ENCODE data around the gene ST3GAL3. TPM values are rescaled to one million over a fixed set of nuclear protein-coding genes. Genes with fewer than 3 reads are reported as not detected.

Gene ST3GAL3
- total and polyA plus RNA-seq, 5 experiments from 2014 or later, result 7.5 to 23.0 (median 10.9) TPM

DNA sequence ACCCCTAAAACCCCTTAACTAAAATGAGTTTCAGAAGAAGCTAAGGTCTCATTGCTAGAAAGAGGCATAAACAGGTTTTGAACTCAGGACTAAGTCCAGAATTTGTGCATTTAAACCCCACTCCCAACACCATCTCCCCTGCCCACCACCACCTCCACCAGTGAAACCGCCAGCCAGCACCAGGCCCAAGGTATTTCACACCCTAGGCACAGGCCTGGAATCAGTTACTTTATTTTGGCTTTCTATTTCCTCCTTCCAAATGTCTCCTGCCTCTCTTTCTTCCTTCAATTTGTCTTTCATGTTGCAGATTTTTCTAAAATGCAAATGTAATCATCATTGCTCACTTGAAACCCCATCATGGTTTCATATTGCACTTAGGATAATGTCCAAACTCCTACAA lies 237.5 kb downstream of the ST3GAL3 start:
- POLR2A ChIA-PET, result no interaction called here
- Mint-ChIP-seq H3K4me1 (peaks cover 26 to 49% (median 46%) of the 10 kb centered on the region in 4 donors), H3K9me3 (no peaks in the 10 kb centered on the region), H3K36me3 (peaks cover 0 to 7% (median 0%) of the 10 kb centered on the region in 3 donors), H3K27me3 (no peaks in the 10 kb centered on the region), H3K4me3 (peak overlapping the region; percentile 26 to 98 (median 48)), H3K27ac (peak overlapping the region in 2 of 10 donors; percentile 50 to 93)
- DNase-seq (no peak), ATAC-seq (no peak)

DNA sequence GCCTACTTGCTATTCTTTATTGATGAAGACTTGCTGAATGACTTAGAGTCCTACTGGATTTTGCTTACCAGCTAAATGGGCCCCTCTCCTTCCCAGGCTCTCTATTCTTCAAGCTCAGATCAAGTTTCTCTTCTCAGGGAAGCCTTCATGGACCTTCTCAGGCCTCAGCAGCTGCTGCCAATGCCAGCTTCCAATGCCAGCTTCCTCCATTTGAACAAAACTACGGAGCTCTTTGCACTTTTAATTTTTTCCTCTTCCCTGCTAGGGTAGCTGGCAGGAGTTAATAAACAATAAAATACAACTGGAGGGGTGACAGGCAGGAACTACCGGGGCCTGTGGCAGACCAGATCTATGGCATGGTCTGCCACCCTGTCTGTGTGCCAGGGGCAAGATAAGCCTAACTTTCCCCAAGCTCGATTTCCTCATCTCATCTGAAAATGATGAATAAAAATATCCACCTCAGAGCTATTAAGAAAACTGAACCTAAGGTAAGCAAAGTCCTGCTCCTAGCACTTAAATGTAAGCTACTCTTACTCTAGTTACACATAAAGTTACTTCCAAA lies 238.4 kb downstream of the ST3GAL3 start:
- ATAC-seq (no peak), DNase-seq (no peak)
- H3K36me3 Mint-ChIP-seq, result peaks cover 3 to 11% (median 6%) of the 10 kb centered on the region in 3 donors
- POLR2A ChIA-PET, result interaction anchor here (0.7 to 2.6 kb wide), 7 partner anchors 10 to 239 kb away, joined by 3 to 13 read pairs (median 4); partner anchors contain the start of genes ATP6V0B, DPH2 and ST3GAL3
- peak overlapping the region; percentile 88 to 98 (median 92) for H3K4me3 Mint-ChIP-seq
- no peaks in the 10 kb centered on the region for H3K9me3 Mint-ChIP-seq
- H3K27ac Mint-ChIP-seq, result peak overlapping the region; percentile 90 to 97 (median 96)
- peaks cover 31 to 56% (median 55%) of the 10 kb centered on the region in 4 donors for H3K4me1 Mint-ChIP-seq
- H3K27me3 Mint-ChIP-seq, result no peaks in the 10 kb centered on the region

DNA sequence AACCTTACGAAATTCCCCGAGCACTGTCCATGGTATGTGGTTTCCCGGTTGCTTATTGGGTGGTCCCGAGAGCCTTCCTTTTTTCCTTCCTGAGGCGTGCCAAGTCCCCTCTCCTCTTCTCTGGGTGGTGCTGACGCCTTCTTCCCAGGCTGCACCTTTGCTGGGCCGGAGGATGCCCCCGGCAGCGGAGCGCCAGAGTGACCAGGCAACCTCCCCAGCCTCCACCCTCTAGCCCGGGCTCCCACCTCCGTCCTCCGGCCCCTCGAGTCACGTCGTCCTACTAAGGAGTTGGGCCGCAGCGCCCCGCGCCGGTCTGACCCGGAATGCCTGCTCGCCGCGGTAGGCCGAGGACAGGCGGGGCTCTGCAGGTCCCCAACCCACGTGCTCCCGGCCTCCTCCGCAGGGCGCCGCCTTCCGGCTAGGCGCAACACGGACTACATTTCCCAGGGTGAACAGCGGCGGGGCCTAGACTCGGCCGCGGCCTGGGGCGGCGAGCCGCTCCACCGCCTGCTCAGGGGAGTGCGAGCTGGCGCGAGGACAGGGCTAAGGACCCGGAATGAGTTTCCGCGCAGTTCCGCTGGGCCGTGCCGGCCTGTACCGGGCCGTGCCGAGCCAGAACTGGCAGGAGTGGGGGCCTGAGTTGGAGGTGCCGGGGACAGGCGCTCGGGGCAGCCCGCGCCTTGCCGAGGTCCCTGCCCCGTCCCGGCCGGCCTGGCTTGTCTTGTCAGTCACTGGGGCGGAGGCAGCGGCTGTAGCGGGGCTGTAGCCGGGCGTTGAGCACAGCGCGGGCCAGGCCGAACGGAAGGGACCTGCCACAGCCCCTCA lies 239.1 kb downstream of the ST3GAL3 start, which contains the start of gene IPO13:
IPO13 (plus strand) TSS at position 715 of the 825 bp plus-strand sequence. CDS start 651 bp downstream, outside the sequence.
- Mint-ChIP-seq H3K27ac (peak within 1 kb of the TSS; percentile 90 to 97 (median 96)), H3K4me3 (peak within 1 kb of the TSS; percentile 88 to 98 (median 92)), H3K36me3 (peaks cover 3 to 13% (median 6%) of the 10 kb centered on the region in 3 donors), H3K4me1 (peaks cover 37 to 63% (median 58%) of the 10 kb centered on the region in 4 donors), H3K9me3 (no peaks in the 10 kb centered on the region), H3K27me3 (no peaks in the 10 kb centered on the region)
- peak; percentile 95 to 97 for ATAC-seq
- POLR2A ChIA-PET, result interaction anchor here (0.5 to 2.6 kb wide), 11 partner anchors 11 to 741 kb away, joined by 3 to 13 read pairs (median 4); partner anchors contain the start of genes ATP6V0B, DPH2 and ST3GAL3
- peak; percentile 90 to 99 (median 94) for DNase-seq

DNA sequence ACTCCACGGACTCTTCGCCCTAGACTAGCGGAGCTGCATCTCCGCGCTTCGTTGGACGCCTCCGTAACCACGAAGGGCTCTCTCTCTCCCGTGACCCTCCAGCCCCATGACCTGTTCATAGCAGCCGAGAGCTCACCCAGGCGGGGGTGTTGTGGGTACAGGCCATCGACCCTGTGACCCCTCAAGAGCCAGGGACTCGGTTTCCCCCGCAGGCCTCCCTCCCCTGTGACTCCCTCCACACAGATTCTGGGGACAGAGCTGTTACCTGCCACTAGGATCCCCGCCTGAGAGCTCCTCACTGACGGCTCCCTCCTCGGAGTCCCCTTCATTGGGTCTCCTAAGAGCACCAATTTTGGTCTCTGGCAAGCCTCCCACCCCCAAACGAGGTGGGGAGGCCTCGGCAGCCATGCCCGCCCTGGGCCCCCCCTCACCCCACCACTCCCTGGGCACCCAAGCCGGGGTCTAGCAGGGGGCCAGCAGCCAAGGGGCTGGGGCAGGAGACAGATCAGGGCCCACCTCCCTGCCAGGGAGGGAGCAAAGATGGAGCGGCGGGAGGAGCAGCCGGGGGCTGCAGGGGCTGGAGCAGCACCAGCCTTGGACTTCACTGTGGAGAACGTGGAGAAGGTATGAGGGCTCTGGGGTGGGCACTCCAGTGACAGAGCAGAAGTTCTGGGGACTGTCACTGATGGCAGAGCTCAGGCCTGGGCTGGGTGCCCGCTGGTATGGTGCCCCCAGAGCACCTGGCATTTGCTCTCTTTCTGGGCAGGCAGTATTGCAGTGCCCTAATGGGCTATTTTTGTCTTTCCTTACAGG lies 239.9 kb downstream of the ST3GAL3 start:
- POLR2A ChIA-PET, result interaction anchor here (0.5 to 2.6 kb wide), 6 partner anchors 13 to 741 kb away, joined by 3 to 13 read pairs (median 6); partner anchors contain the start of genes ATP6V0B, DPH2 and ST3GAL3
- Mint-ChIP-seq H3K27ac (peak overlapping the region; percentile 90 to 97 (median 96)), H3K4me1 (peaks cover 37 to 65% (median 59%) of the 10 kb centered on the region in 4 donors), H3K27me3 (no peaks in the 10 kb centered on the region), H3K36me3 (peaks cover 3 to 13% (median 6%) of the 10 kb centered on the region in 3 donors), H3K9me3 (no peaks in the 10 kb centered on the region), H3K4me3 (peak overlapping the region; percentile 88 to 98 (median 92))
- ATAC-seq (peak in 1 of 2 donors; percentile 4), DNase-seq (peak in 1 of 10 donors; percentile 18)

DNA sequence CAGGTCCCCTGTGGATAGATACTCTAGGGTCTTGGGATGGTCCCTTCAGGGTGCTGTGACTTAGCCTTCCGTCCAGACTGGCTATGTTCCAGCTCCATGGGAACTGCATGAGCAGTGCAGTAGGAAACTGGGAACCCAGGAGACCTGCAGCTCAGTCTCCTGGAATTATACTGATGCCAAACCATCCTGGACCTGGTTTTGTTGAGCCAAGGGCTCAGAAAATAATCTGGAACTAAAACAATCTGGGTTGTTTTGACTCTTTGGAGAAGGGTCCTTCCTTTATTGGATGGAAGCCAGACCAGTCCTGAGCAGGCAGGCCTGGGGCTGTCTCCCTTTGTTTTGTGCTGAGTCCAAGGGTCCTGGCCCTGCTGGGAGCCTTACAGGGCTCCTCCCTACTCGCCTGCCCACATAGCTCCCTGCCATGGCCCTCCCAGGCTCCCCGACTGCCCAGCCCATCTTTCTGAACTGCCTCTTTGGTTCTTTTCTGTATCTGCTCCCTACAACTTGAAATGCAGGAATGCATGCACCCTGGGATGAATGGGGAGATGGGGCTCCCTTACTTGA lies 240.6 kb downstream of the ST3GAL3 start:
- peak overlapping the region; percentile 6 to 97 (median 89) for H3K27ac Mint-ChIP-seq

DNA sequence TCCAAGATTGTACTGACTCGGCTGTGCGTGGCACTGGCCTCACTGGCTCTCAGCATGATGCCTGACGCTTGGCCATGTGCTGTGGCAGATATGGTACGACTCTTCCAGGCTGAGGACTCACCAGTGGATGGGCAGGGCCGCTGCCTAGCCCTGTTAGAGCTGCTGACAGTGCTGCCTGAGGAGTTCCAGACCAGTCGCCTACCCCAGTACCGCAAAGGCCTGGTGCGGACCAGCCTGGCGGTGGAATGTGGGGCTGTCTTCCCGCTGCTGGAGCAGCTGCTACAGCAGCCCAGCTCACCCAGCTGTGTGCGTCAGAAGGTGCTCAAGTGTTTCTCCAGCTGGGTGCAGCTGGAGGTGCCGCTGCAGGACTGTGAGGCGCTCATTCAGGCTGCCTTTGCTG lies 242.3 kb downstream of the ST3GAL3 start:
- Mint-ChIP-seq H3K27ac (peak overlapping the region in 2 of 10 donors; percentile 20 to 50), H3K4me1 (peaks cover 32 to 61% (median 51%) of the 10 kb centered on the region in 4 donors), H3K27me3 (no peaks in the 10 kb centered on the region)

More for the DNA sequence above, 240.6 kb downstream of the ST3GAL3 start:
- Mint-ChIP-seq H3K9me3 (no peaks in the 10 kb centered on the region), H3K4me3 (peak overlapping the region; percentile 88 to 98 (median 92)), H3K36me3 (peaks cover 3 to 13% (median 6%) of the 10 kb centered on the region in 3 donors), H3K27me3 (no peaks in the 10 kb centered on the region), H3K4me1 (peaks cover 34 to 65% (median 55%) of the 10 kb centered on the region in 4 donors)
- no peak for DNase-seq
- ATAC-seq, result no peak
- POLR2A ChIA-PET, result interaction anchor here (1.4 to 2.1 kb wide), 2 partner anchors 13 to 27 kb away, joined by 4 to 11 read pairs; partner anchors contain the start of gene ATP6V0B

DNA sequence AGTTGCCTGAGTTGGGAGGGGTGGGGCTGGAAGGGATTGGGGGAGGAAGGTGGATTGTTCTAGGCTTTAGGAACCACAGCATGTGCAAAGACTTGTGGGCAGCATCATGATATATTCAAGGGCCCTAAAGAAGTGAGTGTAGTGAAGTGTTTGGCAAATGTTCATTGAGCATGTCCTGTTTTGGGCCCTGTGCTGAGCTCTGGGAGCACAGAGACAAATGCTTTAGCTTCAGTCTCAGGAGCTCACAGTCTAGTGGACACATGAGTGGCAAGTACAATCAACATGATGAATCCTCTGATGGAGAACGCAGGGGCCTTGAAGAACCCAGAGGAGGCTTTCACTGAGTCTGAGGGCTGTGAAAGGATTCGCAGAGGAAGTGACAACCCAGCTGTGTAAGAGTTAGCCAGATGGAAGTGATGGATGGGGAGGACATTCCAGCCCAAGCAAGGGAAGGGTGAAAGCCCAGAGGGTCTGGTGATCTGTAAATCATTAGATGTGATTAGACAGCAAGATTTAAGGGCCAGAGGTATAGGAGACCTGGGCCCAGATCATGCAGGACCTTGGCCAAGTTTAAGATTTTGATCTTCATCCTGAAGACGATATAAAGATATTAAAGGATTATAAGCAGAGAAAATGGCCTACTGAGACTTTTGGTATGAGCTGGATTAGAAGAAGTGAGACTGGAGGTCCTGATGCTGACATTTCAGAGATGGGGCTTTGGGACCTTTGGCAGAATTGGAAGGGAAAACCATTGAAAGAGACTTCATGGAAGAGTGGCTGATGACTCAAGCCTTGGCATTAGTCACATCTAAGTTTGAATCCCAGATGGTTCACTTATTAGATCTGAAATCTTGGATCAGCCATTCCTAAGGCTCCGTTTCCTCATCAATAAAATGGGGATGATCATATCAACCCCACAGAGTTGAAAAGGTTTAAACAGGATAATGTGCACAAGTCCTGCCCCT lies 244.0 kb downstream of the ST3GAL3 start:
- no peak overlapping the region for H3K4me3 Mint-ChIP-seq
- no peak for ATAC-seq
- no peak for DNase-seq
- no peaks in the 10 kb centered on the region for H3K27me3 Mint-ChIP-seq
- peaks cover 3 to 11% (median 6%) of the 10 kb centered on the region in 3 donors for H3K36me3 Mint-ChIP-seq
- H3K9me3 Mint-ChIP-seq, result no peaks in the 10 kb centered on the region
- H3K4me1 Mint-ChIP-seq, result peaks cover 30 to 45% (median 35%) of the 10 kb centered on the region in 4 donors
- H3K27ac Mint-ChIP-seq, result peak overlapping the region in 1 of 10 donors; percentile 79
- POLR2A ChIA-PET, result no interaction called here

More for the DNA sequence above, 242.3 kb downstream of the ST3GAL3 start:
- Mint-ChIP-seq H3K36me3 (peaks cover 3 to 10% (median 6%) of the 10 kb centered on the region in 3 donors), H3K9me3 (no peaks in the 10 kb centered on the region), H3K4me3 (peak overlapping the region in 2 of 10 donors; percentile 4 to 58)
- DNase-seq, result no peak
- no peak for ATAC-seq
- POLR2A ChIA-PET, result no interaction called here

DNA sequence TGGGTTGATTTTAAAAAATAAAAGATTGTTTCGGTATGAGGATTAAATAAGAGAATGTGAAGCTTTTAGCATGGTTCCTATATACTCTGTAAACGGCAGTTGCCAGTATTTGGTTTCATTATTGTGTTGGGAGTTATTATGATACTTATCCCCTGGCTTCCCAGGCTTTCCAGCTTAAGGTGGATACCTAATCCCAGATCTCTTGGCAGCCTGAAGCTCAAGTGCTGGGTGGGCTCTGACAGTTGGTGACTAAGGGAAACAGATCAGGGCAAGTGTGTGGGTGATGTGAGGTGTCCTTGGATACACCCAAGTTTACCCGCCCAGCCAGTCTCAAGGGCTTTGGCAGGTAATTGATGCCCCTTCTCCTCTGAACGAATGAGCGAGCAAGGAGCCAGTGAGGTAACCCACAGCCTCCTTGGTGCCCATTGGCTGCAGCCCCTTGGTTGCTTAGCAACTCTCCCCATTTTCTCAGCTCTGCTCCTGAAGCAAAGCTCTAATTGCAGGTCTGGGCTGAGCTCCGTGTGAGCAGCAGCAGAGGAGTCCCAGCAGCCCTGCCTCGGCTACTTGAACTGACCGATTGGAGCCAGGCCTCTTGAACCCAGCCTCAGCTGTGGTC lies 245.5 kb downstream of the ST3GAL3 start:
- ATAC-seq, result no peak

DNA sequence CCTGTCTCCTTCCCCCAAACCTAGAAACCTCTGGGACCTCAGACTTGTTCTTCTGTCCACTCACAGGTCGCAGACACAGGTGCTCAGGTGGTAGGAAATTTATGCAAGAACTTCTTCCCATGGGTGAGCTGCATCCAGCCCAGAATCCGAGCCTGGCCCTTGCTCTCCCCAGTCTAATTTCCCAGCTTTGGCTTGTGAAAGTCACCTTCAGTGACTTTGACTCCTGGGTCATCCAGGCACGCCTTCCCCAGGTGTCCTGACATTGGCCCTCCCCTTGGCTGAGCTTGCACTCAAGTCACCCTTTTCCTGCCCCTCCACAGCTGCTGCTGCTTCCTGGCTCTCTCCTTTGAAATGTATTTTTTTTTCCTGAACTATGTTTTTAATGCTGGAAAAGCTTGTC lies 246.0 kb downstream of the ST3GAL3 start:
- H3K4me3 Mint-ChIP-seq, result no peak overlapping the region
- H3K27ac Mint-ChIP-seq, result no peak overlapping the region
- peaks cover 3 to 24% (median 6%) of the 10 kb centered on the region in 3 donors for H3K36me3 Mint-ChIP-seq
- H3K9me3 Mint-ChIP-seq, result no peaks in the 10 kb centered on the region
- no peak for DNase-seq
- ATAC-seq, result no peak
- POLR2A ChIA-PET, result interaction anchor here (1.1 to 1.7 kb wide), 2 partner anchors 17 to 246 kb away, joined by 3 to 6 read pairs; partner anchors contain the start of genes DPH2 and ST3GAL3
- peaks cover 20 to 32% (median 25%) of the 10 kb centered on the region in 4 donors for H3K4me1 Mint-ChIP-seq
- H3K27me3 Mint-ChIP-seq, result no peaks in the 10 kb centered on the region

More for the DNA sequence above, 245.5 kb downstream of the ST3GAL3 start:
- Mint-ChIP-seq H3K4me3 (no peak overlapping the region), H3K9me3 (no peaks in the 10 kb centered on the region), H3K27me3 (no peaks in the 10 kb centered on the region), H3K36me3 (peaks cover 3 to 19% (median 6%) of the 10 kb centered on the region in 3 donors), H3K4me1 (peaks cover 25 to 37% (median 28%) of the 10 kb centered on the region in 4 donors), H3K27ac (no peak overlapping the region)
- DNase-seq, result no peak
- POLR2A ChIA-PET, result interaction anchor here (0.6 to 1.7 kb wide), 2 partner anchors 18 to 320 kb away, joined by 5 to 6 read pairs; partner anchors contain the start of gene DPH2

DNA sequence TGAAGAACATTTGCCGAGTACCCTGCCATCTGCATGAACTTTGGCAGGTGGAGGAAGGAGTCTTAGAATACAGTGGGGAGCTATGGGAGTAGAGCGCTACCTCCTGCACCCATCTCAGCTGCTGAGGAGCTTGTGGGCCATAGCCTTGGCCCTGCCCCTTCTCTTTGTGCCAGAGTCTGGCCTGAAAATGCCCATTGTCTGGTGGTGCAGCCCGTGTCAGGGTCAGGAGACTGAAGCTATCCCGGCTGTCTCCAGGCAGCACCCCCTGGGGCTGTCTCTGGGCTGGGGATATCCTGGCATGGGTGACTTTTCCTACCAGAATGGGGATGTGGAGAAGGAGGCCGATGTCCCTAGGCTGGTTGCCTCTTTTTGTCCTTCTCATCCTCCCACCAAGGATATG lies 246.7 kb downstream of the ST3GAL3 start:
- Mint-ChIP-seq H3K36me3 (peaks cover 6 to 25% (median 7%) of the 10 kb centered on the region in 3 donors), H3K27me3 (no peaks in the 10 kb centered on the region), H3K4me3 (no peak overlapping the region), H3K27ac (no peak overlapping the region), H3K9me3 (no peaks in the 10 kb centered on the region), H3K4me1 (peaks cover 13 to 25% (median 19%) of the 10 kb centered on the region in 4 donors)
- ATAC-seq, result no peak
- POLR2A ChIA-PET, result interaction anchor here (1.1 to 1.7 kb wide), 2 partner anchors 16 to 247 kb away, joined by 3 to 6 read pairs; partner anchors contain the start of genes DPH2 and ST3GAL3
- DNase-seq, result no peak
